Renal pelvis (tissue), 4 donors: Measurements from ENCODE around the gene CNPY1. TPM values are rescaled to one million over a fixed set of nuclear protein-coding genes. Genes with fewer than 3 reads are reported as not detected.

ENCODE experiments used
- DNase-seq: peaks from one replicate; pipeline ENCODE4 v3.0.0-alpha.2; 2013
- polyA plus RNA-seq, 3 donors: library from polyadenylated mRNA; unstranded; fragments of 120-200 nt; gene quantifications; one replicate each; pipeline ENCODE4 v1.2.1, GENCODE V29; 2013; ENCODE audit not compliant: insufficient read length in 3 of 3

CNPY1 gene
- polyA plus RNA-seq, 3 donors: not detected

DNA sequence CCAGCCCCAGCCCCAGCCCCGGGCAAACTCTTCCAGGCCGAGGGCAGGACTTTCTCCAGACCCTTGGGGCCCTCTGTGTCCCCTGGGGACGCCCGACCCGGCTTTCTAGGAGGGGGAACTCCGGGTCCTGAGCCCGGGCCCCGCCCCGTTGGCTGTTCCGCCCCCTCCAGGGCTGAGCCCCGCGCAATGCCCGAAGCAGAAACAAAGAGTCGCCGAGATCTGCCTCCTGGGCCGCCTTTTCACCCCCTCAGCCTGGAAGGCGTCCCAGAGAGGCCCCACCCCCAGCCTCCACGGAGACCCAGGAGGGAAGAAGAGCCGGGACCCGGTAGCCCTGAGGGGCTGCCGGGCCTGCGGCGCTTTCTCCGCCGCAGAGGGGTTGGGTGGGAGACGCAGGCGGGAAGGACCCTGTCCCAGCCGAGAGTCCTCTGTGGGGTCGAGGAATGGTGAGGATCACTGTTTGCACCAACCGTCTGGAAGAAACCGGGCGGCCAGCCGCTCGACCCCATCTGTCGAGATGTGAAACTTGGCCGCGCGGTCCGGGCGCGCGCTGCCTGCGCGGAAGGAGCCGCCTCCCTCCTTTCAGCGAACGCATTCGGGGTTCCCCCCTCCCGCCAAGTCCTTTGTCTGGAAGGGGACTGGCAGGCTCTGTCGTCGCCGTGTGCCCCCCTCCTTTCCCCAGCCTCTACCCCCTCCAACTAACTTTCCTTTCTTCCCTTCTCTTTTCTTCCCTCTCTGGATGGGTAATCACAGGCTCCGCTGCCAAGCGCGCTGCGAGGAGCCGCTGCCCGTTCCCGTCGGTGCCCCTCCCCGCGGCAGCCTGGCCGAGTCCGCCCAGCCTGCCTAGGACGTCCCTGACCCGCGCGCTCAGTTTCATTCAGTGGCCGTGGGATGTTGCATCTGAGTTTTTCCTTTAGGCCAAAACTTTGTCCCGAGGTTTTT, 78.2 kb downstream of the CNPY1 start:
- DNase-seq: no peak

DNA sequence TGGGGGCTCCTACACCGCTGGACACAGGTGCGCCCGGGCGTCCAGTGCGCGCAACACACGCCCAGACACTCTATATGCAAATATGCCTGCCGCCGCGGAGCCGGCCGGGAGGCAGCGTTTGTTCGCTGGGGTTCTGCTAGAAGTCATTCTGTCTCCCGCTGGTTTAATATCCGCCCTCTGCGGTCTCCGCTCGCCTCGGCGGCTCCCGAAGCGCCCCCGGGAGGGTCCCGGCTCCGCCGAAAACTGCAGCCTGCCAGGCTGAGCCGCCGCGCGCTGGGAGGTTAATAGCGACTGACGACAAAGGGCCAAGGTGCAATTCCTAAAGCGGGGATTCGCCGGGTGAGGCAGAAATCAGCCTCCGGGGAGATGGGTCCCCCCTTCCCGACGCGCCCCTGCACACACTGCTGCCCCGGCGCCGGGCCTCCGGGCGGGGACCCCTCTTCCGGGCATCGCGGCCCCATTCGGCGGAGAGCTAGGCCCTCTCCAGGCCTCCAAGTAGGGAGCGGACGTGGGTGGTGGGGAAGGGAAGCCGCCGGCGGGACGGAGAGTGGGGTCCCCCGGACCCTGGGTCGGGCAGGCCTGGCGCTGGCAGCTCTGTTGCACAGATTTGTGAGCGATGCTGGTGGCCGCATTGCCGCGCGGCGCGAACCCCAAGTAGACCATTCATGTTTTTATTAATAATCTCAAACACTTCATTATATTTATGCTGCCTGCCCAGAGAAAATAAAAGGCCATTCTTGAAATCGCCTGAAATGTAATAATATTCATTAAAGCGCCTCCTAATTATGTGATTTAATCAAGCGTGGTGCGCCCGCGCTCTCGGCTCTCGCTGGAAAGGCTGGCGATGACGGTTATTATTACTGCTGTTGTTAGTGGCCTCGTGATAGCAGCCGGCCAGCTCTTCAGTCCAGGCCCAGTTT, 79.3 kb downstream of the CNPY1 start:
- DNase-seq: no peak

DNA sequence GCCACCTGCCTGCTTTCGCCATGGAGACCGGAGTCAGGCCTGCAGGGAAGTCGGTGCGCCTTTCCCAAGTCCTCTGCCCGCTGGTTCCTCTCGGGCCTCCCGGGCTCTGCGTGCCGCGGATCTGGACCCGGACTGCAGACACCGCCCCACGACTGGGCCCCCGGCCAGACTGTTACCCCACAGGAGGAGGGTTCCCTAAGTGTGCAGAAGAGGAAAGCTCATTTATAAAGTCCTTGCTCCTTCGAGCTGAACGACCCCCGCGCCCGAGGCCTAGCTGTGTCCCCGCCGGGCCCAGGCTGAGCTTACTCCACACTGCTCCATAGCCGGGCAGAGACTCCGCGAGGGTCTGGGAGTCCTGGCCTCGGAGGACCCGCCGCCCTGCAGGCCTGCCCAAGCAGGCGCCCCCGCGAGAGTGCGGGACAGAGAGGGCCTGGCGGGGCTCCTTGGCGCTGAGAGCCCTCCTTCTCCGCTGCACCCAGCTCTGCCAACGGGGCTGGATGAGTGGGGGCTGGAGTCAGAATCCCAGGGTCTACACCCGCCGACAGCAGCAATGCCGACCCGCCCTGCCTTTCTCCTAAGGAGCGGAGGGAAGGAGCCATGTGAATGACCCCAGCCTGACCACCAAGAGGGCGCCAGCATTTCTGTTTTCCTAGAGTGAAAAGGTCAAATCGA, 80.1 kb downstream of the CNPY1 start:
- DNase-seq: no peak

DNA sequence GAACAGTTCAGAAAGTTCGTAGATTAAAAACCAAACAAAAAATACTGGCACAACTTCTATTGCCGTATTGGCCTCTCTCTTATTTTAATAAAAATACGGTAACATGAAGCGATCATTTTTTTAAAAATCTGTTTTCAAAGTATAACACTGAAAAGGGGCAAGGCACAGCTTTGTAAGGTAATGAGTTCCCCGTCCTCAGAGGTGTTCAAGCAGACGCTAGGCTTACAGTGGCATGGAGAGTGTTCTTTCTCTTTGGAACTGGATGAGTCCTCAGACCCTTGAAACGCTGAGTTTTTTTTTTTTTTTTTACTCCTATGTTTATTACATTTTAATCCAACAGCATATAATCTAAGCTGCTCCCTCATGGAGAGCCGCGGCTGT, 80.6 kb downstream of the CNPY1 start:
- DNase-seq: no peak

DNA sequence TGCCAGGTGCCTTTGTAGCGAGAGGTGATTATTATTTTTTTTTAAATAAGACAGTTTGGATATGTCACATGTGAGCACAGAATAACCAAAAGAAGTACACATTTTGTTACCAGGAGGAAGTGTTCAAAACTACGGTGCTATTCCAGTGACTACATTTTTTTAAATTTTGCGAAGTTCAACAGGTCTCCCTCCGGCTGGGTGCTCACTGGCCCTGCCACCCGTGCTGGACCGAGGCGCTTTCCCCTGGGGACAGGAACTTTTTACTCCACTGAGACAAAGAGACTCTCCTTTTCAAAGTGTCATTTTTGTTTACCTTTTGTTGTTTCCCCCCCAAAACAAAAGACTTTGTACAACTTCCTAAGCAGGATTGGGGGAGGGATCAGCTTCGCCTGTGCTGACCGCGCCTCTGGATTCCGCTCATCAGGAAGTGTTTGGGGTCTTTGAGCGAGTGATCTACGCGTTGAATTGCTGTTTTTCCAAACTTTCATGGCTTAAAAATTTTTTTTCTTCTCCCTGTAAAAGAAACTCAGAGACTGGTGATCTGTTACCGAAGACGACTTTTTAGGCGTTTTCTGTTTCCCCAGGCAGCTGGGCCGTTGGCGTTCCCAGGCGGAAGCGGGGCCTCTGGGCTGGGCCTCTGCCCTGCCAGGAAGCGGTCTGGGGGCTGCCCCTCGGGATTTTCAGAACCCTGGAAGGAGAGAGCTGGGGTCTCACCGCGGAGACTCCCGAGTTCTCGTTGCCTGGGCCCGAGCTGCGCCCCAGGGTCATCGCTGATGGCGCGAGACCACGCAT, 81.2 kb downstream of the CNPY1 start:
- no peak for DNase-seq

DNA sequence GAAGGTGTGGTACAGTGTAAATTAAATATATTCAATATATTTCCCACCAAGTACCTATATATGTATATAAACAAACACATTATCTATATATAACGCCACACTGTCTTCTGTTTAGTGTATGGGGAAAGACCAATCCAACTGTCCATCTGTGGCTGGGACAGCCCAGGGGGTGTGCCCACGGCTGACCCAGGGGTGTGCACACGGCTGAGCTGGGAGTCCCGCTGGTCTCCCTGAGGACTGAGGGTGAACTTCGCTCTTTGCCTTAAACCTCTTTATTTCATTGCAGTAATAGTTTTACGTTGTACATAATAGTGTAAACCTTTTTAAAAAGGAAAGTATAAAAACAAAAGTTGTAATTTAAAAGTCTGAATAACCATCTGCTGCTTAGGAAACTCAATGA, 82.2 kb downstream of the CNPY1 start:
- no peak for DNase-seq

DNA sequence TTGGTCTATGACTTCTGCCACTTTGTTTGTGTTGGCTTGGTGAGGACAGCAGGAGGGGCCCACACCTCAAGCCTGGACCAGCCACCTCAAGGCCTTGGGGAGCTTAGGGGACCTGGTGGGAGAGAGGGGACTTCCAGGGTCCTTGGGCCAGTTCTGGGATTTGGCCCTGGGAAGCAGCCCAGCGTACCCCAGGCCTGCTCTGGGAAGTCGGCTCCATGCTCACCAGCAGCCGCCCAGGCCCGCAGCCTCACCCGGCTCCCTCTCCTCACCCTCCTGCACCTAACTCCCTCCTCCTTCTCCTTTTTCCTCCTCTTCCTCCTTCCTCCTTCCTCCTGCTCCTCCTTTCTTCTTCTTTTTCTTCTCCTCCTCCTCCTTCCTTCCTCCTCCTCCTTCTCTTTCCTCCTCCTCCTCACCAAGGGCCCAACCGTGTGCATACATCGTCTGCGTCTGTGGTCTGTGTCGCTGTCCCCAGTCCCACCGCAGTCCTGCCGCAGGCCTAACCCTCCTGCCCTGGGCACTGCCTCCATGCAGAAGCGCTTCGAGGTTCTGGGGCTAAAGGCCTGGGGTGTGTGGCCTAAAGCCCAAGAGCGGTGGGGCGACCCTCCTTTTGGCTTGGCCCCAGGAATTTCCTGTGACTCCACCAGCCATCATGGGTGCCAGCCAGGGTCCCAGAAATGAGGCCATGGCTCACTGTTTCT, 83.1 kb downstream of the CNPY1 start:
- DNase-seq: no peak

DNA sequence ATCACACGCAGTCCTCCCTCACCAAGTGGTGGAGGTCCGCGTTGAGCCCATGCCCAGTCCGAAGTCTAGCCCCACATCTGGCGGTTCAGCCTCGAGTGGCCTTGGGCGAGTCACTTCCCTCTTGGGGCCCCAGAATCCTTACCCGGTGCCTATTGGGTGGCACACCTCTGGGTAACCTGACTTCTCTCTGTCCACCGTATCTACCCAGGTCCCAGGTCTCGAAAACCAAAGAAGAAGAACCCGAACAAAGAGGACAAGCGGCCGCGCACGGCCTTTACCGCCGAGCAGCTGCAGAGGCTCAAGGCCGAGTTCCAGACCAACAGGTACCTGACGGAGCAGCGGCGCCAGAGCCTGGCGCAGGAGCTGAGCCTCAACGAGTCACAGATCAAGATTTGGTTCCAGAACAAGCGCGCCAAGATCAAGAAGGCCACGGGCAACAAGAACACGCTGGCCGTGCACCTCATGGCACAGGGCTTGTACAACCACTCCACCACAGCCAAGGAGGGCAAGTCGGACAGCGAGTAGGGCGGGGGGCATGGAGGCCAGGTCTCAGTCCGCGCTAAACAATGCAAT, 84.1 kb downstream of the CNPY1 start:
- DNase-seq: no peak

DNA sequence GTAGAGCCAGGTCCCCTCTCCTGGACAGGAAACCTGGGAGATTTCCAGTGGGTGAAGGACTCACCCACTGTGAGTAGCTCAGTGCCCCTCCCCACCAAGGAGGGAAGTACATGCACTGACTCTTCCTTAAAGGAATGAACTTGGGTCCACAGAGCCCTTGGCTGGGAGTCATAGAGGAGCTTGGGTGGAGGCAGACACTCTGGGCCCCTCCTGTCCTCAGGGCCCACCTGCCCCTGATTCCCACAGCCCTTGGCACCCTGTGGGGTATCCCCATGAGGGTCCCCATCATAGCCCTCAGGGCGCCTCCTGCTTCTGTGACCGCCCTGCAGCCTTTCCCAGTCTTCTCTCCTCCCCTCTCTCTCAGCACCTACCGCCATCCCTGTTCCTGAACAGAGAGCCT, 84.7 kb downstream of the CNPY1 start:
- DNase-seq: no peak

DNA sequence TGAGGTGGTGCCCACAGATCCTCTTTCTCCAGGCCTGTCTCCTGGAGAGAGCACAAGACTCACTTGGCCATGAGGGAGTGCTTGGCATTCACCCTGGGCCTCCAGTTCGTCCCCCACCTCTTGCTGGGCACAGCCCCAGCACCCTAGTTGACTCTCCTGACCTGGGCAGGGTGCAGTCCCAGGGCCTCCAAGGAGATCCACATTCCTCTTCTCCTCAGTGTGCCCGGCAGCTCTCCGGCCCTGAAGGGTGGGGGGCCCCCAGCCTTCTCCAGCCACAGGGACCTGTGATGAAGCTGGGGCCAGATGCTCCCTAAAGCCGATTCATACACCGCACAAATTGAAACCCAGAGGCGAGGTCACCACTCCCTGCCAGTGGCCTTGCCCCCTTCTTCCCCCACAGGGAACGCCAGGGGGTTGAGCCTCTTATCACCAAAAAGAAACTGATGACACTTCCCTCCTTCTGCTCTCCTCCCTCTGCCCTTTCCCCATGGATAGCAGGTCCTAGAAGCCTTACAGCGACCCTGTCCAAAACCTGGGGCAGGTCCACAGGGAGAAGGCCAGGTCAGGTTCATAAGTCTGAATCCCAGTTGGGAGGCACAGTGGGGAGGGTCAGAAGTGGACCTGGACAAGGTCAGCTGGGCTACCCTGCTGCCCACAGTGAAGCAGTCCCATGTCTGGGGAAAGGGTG, 85.3 kb downstream of the CNPY1 start:
- DNase-seq: no peak

DNA sequence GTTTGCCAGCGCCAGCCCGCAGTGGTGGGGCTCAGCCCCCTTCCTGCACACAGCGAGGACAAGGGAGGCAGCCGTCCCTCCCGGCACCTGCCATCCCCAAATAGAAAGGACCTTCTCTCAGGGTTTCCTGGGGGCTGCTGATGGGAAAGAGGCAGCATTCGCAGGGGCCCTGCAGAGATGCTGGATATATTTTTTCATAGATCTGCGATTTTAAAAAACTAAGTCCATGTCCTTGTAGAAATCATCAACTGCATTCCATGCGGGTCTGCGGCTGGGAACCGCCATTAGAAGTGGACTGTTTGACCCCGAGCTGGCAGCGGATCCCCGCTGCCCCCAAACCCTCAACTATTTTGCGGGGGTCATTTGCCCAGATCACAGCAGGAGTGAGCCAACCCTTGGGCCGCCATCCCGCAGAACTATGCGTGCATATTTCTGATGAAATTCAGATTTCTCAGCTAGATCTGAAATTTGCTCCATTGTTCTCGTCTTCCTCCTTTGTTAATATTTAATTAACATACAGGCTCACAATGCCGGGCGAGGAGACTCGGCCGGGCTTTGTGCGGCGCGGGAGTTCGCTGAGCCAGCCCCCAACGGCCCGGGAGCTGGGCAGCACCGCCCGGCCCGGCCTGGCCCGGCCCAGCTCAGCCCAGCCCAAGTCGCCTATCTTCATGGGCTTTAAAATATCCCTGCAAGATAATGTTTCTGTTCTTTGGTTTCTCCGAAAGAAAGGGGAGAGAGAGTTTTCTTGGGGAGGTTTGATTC, 86.5 kb downstream of the CNPY1 start:
- no peak for DNase-seq

DNA sequence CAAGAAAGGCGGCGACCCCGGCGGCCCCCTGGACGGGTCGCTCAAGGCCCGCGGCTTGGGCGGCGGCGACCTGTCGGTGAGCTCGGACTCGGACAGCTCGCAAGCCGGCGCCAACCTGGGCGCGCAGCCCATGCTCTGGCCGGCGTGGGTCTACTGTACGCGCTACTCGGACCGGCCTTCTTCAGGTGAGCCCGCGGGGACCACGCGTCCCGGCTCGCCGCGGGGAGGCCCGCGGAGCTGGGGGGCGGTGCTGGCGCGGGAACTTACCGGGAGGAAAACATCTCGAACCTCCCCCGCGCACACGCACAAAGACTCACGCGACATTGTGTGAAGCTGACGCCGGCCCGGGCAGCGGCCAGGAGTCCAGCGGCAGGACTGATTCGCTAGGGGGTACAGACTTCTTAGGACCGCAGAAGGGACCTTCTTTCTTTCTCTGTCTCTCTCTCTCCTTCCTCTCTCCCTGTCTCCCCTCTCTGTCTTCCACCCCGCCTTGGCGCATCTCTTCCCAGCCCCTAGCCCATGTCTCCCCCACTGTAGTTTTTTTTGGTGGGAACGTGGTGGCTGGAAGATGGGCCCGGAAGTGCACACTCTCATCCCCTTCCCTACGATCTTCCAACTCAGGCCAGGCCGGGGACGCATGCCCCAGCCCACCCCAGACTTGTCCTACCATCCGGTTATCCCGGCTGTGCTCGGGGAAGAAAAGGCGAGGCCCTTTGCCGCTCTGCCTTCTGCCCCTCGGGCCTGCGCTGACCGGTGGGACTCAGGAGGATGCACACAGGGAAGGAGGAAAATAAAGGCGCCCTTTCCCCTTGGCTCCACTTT, 87.3 kb downstream of the CNPY1 start:
- DNase-seq: no peak

DNA sequence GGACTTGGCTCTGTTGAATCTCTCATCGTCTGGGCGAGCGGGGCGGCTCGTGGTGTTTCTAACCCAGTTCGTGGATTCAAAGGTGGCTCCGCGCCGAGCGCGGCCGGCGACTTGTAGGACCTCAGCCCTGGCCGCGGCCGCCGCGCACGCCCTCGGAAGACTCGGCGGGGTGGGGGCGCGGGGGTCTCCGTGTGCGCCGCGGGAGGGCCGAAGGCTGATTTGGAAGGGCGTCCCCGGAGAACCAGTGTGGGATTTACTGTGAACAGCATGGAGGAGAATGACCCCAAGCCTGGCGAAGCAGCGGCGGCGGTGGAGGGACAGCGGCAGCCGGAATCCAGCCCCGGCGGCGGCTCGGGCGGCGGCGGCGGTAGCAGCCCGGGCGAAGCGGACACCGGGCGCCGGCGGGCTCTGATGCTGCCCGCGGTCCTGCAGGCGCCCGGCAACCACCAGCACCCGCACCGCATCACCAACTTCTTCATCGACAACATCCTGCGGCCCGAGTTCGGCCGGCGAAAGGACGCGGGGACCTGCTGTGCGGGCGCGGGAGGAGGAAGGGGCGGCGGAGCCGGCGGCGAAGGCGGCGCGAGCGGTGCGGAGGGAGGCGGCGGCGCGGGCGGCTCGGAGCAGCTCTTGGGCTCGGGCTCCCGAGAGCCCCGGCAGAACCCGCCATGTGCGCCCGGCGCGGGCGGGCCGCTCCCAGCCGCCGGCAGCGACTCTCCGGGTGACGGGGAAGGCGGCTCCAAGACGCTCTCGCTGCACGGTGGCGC, 88.1 kb downstream of the CNPY1 start, which contains the start of gene EN2:
EN2 (plus strand) TSS at position 19 of the 767 bp plus-strand sequence; CDS start at position 268, 249 bp downstream.
- DNase-seq: no peak

DNA sequence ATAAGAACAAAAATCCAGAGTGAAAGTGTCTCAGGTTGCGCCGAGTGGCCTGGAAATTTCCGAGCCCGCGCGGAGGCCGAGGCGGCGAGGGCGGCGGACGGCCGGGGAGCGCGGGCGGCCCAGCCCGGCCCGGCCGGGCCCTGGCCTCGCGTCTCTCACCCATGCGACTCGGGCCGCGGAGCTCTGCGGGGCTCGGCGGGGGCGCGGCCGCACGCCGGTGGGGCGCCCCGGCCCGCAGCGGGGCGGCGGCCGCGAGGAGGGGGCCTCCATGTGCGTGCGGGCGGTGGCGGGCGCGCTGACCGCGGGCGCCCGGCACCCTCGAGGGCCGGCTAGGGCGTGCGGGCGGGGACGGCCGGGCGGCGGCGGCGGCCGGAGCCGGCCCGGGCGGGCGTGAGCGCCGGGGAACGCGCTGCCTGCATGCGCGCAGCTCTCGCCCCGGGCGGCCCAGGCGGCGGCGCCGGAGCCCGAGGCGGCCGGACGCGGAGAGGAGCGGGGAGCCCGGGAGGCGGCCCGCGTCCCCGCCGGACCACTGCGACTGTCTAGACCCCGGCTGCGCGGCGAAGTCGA, 88.7 kb downstream of the CNPY1 start:
- no peak for DNase-seq

DNA sequence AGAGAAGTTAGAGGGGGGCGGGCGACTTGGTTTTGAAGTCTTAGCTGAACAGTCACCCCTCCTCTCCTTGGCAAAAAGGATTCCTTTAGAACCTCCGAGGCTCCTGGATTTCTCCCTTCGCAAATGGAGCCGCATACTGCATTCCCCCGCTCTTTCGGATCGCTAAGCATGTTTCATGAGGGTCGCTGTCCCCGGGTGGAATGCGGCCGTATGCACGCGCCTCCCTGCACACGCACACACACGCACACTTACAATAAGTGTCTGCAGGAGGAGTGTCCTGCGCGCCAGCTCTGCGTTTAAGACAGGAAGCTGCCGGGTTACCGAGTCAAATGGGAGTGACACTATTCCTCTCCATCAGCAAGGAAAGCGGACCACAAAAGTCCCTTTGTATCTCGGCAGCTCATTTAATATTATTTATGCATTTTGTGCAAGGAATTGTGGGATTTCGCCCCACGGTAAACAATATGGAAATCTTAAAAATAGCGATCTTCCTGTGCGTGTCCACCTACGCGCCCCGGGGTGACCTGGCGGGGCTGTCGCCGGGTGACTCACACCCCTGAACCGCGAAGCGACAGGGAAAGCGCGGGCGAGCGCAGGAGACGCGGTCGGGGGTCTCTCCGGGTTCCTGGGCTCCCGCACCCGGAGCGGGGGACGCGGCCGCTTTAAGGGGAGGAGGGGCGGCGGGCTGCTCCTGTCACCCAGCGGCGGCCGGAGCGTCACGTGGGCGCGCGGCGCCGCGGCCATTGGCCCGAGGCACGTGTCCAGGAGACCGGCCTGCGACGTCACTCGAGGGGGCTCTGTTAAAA, 89.4 kb downstream of the CNPY1 start:
- peak; percentile 75 for DNase-seq
